HFF-Myc (cell line): ENCODE data around the gene RAC3.

Experiments used
- DNase-seq: peaks from one replicate; pipeline ENCODE4 v3.0.0-alpha.2; 2011; ENCODE audit warnings: low read depth; ENCODE audit errors: extremely low read depth
- H3K4me3 ChIP-seq: replicated peaks from 2 replicates; pipeline ENCODE4 v1.5.1; 2011; ENCODE audit warnings: low read depth, mild to moderate bottlenecking, control low read depth, low read length
- CTCF ChIP-seq: IDR thresholded peaks from 2 replicates; pipeline ENCODE4 v1.5.1; 2012; ENCODE audit warnings: mild to moderate bottlenecking, low read depth, low read length, control low read depth; ENCODE audit errors: missing control alignments

The RAC3 gene

GRCh38 chr17:82031303-82031884 is at the start of gene RAC3:
Gene RAC3, plus strand, starts transcription at chr17:82031678. Its CDS starts 84 bp downstream, at chr17:82031762.
- no peak for DNase-seq
- no peak for TF ChIP-seq CTCF
- H3K4me3 ChIP-seq: peak within 1 kb of the TSS; percentile 72

- H3K4me3 ChIP-seq: no peak overlapping the region
- no peak for TF ChIP-seq CTCF
- no peak for DNase-seq
These were observed 48.4 kb upstream of the RAC3 start for GRCh38 chr17:81983011-81983638.

GRCh38 chr17:81983639-81984373 is 47.7 kb upstream of the RAC3 start:
- DNase-seq: no peak
- H3K4me3 ChIP-seq: no peak overlapping the region
- TF ChIP-seq CTCF: no peak

GRCh38 chr17:81984773-81985410 is 46.6 kb upstream of the RAC3 start:
- DNase-seq: no peak
- no peak overlapping the region for H3K4me3 ChIP-seq
- no peak for TF ChIP-seq CTCF

GRCh38 chr17:81986606-81987005 is 44.9 kb upstream of the RAC3 start:
- no peak for TF ChIP-seq CTCF
- no peak for DNase-seq
- no peak overlapping the region for H3K4me3 ChIP-seq

- TF ChIP-seq CTCF: no peak
- no peak overlapping the region for H3K4me3 ChIP-seq
- no peak for DNase-seq
These were observed 44.2 kb upstream of the RAC3 start for GRCh38 chr17:81987161-81987770.
